Forelimb muscle (tissue), 1 donor: ENCODE results near the gene STRN. TPM values are rescaled to one million over a fixed set of nuclear protein-coding genes. Genes with fewer than 3 reads are reported as not detected.
"Not testable (repeated sequence)": the region's sequence is repeated elsewhere in the genome, so short reads cannot be mapped to it uniquely, and the experiment has no call there.

ENCODE experiments used
- DNase-seq: peaks from one replicate; pipeline ENCODE4 v3.0.0-alpha.2; 2013; ENCODE audit warnings: low read depth
- polyA plus RNA-seq: library from polyadenylated mRNA; unstranded; fragments of 120-200 nt; gene quantifications from one replicate; pipeline ENCODE4 v1.2.1, GENCODE V29; 2013; ENCODE audit not compliant: insufficient read length

Gene STRN
- polyA plus RNA-seq, 1 donor = 22.5 TPM

DNA sequence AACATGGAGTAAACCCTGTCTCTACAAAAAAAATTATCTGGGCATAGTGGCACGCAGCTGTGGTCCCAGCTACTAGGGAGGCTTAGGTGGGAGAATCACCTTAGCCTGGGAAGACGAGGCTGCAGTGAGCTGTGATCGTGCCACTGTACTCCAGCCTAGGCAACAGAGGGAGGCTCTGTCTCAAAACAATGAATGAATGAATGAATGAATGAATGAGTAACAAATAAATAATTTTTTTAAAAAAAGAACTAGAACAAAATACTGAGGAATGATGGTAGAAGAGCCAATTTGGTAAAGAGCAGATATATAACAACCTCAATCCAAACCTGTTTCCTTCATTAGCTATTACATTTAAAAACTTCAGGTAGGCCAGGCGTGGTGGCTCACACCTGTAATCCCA lies 60.1 kb downstream of the STRN start:
- DNase-seq = no peak

DNA sequence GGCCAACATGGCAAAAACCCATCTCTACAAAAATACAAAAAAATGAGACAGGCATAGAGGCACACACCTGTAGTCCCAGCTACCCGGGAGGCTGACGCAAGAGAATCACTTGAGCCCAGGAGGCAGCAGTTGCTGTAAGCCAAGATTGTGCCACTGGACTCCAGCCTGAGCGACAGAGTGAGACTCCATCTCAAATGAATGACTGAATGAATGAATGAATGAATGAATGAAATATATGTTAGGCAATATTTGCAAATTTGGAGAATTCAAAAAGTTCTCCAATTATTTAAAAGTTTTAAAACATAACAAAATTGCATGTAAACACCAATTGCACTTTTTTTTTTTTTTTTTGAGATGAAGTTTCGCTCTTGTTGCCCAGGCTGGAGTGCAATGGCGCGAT lies 61.7 kb downstream of the STRN start:
- no peak for DNase-seq

DNA sequence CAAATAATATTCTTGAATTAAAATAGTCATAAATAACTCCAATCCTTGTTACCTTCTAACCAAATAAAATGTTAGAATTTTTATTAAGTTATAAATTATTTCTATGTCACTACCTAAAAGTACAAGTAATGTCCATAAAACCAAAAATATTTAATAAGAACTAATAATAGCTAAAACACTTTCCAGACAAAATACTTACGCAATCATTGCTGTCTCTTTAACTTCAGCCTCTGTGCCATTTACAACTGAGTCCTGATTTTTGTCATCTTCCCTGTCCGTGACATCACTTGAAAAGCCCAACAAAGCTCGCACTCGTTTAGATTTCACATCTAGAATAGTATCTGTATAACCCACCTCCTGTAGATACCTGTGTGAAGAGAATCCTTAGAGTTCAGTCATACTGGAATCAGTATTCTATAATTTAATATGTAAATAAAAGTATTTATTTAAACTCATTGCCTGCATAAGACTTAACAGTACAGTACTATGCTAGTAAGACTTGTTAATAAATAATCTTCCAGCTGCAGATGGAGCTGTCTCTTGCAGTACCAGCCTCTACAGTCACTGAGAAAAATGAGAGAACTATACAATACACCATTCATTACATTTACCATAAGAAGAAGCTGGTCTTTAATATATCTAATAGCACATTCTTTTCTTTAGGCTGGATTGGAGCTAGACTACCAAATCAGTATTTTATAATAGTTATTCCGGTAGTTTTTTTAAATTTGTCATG lies 63.8 kb downstream of the STRN start:
- no peak for DNase-seq

DNA sequence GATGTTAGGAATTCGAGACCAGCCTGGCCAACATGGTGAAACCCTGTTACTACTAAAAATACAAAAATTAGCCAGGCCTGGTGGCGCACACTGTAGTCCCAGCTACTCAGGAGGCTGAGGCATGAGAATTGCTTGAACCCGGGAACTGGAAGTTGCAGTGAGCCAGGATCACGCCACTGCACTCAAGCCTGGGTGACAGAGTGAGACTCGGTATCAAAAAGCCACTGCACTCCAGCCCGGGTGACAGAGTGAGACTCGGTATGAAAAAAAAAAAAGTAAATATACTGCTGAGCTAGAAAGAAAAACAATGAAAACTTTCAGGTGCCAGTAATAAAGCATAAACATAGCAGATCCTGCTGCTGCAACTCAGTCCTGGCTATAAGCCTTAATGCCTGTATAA lies 73.5 kb downstream of the STRN start:
- no peak for DNase-seq

DNA sequence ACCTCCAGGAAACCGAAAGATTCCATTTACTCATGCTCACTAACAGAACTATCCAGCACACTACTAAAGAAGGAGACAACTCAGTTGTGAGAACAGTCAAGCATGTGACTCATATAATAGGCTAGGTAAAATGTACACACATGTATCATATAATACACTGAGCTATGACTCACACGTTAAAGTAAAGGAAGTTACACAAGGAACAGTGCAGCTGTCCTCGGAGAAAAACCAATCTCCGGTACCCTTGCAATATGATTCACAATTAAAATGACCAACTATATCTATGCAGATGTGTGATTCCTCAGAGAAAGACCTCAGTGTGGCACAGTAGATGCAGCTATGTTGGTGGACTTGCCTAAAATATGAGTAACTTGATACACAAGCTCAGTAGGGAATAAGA lies 76.5 kb downstream of the STRN start:
- DNase-seq = no peak

DNA sequence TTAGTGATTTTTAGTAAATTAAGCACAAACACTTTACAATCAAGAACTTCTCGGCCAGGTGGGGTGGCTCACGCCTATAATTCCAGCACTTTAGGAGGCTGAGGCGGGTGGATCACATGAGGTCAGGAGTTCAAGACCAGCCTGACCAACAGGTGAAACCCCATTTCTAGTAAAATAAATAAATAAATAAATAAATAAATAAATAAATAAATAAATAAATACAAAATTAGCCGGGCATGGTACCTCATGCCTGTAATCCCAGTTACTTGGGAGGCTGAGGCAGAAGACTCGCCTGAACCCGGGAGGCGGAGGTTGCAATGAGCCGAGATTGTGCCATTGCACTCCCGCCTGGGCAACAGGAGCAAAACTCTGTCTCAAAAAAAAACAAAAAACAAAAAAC lies 79.2 kb downstream of the STRN start:
- DNase-seq = not testable (repeated sequence)

DNA sequence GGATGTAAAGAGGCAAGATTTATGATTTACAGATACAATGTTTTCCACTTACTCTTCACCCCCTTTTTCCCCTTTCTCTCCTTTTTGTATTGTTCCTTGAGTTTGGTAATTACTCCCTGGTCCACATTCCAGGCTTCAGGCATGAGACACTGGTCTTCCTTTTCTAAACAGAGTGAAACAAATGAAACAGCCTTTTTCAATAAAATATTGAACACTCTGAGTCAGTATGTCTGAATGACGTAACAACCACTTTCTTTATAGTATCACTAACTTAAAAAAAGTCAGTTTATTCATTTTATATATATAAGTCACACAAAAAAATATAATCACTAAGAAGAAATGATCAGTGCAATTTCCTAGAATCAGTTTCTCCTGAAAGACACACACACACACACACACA lies 79.7 kb downstream of the STRN start:
- no peak for DNase-seq

DNA sequence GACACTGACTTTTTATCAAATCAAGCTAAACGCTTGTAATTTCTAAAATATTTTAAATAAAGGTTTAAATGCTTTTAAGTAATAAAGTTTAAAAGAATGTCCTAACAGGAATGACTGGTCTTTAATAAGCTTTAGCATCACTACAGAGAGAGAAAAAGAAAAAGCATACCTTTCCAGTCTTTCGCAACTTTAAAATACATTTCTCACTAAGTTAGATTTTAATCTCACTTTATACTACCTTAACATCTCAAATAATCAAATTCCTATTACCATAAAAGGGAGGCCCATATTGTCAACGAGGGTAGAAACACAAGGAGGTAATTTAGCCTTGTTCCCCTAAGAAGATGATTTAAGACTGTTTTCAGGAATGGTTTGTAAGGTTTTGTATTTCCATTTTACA lies 80.7 kb downstream of the STRN start:
- no peak for DNase-seq

DNA sequence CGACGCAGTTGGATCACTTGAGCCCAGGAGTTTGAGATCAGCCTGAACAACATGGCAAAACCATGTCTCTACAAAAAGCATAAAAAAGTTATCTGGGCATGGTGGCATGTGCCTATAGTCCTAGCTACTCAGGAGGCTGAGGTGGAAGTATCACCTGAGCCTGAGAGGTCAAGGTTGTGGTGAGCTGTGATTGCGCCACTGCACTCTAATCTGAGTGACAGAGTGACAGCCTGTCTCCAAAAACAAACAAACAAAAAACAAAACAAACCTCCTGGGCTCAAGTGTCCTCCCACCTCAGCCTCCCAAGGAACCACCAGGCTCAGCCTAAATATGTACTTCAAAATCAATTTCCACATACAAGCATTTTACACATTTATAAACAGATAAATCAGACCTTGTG lies 83.8 kb downstream of the STRN start:
- no peak for DNase-seq

DNA sequence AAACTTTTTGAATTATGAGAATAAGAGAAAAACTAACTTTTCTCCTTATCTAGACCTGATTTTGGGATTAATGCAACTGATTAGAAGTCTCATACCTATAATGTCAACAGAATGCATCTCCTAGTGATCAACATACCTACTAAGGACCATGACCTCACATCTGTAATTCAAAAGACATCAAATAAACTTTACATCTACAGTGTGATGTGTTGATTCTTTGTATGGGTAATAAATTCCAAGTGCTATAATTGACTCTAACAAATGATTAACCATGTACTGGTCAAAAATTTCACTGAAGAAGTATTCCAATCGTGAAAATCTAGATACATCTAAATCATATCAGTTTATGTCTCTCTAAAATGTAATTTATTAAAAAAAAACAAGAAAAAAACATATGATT lies 84.5 kb downstream of the STRN start:
- DNase-seq = no peak

DNA sequence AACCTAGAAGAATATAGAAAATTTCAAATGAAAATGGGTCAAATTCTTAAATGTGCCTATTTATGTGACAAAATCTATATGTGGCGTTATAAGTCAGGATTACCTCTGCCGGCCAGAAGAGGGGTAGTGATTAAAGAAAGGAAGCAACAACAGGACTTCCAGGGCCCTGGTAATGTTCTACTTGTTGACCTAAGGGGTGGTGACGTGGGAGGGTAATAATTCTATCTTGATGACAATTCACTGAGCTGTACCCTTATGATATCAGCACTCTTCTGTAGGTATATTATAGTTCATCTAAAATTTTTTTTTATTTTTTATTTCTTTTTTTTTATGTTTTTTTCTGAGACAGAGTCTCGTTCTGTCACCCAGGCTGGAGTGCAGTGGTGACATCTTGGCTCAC lies 87.9 kb downstream of the STRN start:
- DNase-seq = no peak

DNA sequence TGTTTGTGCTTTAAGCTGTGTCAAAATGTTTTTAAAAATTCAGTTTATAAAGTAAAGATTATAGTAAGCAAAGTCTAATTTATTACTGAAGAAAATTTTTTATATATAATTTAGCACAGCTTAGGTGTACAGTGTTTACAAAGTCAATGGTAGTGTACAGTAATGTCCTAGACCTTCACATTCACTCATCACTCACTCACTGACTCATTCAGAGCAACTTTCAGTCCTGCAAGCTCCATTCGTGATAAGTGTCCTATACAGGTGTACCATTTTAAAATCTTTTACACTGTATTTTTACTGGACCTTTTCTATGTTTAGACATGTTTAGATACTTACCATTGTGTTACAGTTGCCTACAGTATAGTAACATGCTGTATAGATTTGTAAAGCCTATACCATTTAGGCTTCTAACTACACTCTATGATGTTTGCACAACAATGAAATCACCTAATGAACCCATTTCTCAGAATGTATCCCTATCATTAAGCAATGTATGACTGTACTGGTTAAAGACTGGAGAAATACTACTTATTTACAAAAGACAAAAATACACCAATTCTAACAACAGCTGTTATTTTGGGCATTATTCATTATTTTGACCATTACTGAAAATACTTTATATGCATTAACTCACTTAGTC lies 95.1 kb downstream of the STRN start:
- no peak for DNase-seq

DNA sequence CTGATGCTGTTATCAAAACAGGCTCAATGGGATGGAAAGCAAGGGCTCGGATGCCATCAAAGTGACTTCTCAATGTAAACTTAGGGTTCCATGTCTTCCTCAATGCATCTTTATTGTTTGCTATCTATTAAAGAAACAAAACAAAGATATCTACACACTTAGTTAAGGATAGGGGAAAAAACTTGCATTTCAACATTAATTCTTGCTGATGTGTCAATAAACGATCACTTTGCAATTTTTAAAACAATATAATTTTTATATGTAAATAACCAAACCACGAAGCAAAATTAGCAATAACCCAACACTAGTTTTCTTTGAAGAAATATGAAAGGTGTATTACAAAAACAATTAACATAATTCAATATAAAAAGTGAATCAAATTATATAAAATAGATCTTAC lies 96.7 kb downstream of the STRN start:
- DNase-seq = no peak

DNA sequence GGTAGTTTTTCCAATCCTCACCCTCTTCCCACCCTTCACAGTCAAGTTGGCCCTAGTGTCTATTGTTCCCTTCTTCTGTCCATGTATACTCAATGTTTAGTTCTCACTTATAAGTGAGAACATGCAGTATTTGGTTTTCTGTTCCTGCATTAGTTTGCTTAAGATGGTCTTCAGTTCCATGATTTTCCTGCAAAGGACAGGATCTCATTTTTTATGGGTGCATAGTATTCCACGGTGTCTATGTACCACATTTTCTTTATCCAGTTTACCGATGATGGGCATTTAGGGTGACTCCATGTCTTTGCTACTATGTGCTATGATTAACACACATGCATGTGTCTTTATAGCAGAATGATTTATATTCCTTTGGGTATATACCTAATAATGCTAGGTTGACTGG lies 104.4 kb downstream of the STRN start:
- DNase-seq = no peak

DNA sequence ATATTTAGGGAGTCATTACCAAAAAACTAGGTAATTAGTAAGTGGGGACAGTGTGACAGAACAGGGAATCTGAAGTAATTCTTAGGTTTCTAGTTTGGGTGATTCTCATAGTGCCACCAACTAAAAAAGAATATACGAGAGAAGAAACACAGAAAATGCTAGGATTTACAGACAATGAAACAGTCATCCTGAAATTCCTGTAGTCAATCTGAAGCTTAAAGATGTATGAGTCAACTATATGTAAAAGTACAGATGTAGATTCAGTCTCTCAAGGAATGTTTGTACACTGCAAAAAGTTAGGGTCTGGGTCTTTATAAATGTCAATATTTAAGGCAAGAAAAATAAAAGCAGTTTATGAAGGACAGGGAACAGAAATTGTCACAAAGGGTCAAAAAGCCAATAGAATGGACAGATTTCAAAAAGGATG lies 107.0 kb downstream of the STRN start:
- no peak for DNase-seq

DNA sequence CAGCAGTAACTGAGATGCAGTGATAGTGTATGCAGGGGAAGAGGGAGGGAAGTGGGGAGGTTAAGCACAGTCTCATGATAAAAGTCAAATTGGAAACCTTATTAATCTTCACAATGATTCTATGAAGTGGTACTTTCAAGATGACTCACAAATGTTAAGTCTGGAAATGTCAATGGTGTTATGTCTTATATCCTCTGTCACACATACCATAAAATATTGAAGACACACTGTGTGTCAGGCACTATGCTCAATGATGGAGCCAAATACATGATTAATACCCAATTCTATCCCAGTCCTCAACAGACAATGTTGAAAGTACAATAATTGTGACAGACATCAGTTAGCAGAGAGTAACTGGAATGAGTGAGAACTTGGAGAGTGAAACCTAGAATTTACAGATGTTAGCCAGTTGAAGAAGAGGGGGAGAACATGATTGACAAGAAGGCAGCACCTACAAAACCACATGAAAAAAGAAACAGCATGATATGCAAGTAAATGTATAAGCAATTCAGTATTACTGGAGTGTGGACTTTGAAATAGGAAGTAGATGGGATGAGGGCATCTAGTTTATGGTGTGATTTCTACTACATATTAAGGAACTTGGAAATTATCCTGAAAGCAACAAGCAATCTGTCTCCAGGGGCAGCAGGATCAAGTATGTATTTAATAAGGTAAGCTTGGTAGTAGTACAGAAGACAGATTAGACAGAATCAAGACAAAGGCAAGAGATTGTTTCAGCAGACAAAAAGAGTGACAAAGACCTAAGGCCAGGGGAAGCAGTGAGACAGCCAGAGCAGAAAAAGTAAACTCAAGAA lies 107.6 kb downstream of the STRN start:
- DNase-seq = no peak

DNA sequence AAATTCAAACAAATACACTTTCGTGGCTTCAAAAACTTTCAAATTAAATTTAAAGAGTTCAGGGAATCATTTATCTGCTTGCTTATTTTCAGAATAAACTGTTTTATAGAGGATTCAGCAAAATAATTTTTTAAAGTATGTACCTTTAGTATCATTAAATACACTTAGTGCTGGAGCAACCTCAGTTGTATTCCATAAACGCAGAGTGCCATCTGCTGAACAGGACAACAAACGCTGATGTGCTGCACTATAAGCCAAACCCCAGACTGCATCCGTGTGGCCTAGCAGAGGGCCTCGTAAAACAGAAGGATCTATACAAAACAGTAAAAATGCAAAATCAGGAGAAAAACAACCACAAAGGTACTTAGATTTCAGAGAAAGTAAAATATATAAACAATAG lies 108.6 kb downstream of the STRN start:
- no peak for DNase-seq

DNA sequence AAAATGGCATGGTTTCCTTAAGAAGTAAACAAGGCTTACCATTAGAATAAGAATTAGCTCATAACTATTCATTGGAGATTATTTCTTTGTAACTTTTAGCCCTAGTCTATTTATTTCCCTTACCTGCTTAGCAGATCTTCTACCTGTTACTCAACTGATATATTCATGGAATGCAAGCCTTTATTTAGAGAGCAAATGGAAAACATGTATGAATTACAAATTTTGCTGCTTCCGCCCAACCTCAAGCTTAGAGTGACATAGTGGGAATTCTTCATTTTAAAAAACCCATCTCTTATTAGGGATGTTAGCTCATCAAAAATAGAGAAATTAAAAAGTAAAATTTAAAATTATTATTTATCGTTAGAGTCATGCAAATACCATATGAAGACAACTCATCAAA lies 110.9 kb downstream of the STRN start:
- DNase-seq = no peak

DNA sequence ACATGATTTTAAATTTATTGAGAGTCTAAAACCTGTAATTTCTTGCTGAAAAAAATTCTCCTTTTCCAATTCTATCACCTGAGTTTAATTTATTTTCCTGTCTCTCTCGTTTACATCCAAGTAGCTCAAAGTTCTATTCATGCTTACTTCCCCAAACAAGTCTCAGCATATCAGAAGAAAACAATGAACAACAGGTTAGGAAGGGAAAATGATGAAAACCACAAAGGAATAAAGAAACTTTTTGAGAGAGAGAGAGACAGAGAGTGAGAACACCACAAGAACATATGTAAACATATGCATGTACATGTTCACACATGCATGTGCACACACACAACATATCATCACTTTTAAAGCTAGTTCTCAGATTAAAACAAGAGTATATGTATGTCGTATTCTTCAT lies 112.1 kb downstream of the STRN start:
- DNase-seq = no peak

DNA sequence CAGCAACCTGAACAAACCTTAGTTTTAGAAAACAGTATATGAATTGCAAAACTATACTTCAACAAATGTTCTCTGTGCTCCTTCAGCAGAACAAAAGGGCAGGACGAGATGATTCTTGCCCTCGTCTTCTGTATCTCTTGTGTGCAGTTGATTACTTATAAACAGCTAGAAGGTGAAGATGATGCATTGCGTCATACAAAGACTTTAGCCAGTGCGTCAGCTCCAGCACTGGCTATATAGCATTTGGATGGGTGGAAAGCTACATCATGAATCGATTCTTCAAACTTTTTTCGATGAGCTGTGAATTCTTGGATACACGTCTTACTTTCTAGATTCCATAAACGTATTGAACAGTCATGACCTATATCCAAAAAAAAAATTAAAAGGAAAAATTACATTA lies 117.1 kb downstream of the STRN start:
- DNase-seq = no peak

DNA sequence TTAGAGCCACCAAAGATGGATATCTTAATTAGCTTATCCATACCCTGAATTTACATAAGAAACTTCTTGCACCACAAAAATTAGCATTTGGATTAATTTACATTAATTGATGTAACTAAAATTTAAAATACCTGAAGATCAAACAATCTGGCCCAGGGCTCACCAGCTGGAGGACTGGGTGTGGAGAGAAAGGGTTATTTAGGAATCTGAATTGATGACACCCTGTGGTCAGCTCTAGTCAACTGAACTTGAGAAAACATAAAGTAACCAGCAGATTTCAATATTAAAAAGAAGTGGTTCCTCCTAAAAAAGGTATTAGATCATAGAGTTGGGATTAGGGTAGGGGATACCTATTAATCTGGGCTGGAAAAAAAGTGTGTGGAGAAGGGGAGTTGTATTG lies 122.5 kb downstream of the STRN start:
- no peak for DNase-seq

DNA sequence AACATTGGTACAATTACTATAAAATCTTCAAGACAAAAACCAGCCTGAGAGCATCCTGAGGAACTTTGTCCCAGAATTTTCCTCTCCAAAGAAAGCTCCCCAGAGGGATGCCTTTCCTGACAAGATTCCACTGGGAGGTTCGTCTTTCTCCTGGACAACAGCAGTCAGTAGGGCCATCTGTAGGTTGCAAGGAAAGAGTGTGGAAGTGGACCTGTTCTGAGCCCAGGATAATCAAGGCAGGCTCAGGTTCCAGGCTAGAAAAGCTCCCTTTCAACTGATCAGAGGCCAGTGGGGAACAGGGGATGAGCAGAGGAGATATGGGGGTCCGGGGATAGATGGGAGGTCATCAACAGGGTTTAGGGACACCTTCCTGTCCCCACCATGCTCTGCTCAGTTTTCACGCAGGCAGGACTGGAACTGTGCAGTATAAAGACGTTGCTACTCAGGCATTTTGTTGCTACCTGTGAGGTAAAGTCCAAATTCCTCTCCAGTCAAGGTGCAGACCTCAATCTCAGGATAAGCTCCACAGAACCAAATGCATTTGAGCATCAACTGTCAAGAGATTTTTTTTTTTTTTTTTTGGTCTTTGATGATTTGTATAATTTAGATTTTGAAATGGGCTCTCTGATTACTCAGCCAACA lies 126.2 kb downstream of the STRN start:
- no peak for DNase-seq
